IPS-11a (cell line): Measurements from ENCODE around the gene UNC79.
"Not testable (repeated sequence)": the region's sequence is repeated elsewhere in the genome, so short reads cannot be mapped to it uniquely, and the experiment has no call there.

ENCODE experiments used
- H3K4me3 ChIP-seq: one replicate; pipeline ENCODE4 v1.5.1; 2013; ENCODE audit warnings: low read depth, low read length, control low read depth

Gene UNC79

DNA sequence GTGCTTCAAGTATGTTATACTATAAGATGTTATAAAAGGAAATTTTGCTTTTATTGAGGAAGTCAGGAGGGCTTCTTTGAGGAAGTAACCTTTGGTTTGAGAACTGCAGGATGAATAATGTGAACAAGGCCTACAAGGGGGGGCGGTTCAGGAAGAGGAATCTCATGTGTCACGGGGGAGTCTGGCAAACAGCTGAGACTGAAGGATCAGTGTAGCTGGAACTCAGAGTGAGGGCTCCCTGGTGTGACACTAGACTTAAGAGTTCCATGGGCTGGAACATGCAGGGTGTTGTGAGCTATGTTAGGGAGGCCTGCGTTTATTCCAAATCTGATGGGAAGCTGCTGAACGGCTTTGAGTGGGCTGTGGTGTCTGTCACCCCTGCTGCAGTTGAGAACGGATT lies 62.3 kb downstream of the UNC79 start:
- H3K4me3 ChIP-seq = no peak overlapping the region

- H3K4me3 ChIP-seq = not testable (repeated sequence)
Measured at GRCh38 chr14:93493622-93494021, 62.9 kb downstream of the UNC79 start.

DNA sequence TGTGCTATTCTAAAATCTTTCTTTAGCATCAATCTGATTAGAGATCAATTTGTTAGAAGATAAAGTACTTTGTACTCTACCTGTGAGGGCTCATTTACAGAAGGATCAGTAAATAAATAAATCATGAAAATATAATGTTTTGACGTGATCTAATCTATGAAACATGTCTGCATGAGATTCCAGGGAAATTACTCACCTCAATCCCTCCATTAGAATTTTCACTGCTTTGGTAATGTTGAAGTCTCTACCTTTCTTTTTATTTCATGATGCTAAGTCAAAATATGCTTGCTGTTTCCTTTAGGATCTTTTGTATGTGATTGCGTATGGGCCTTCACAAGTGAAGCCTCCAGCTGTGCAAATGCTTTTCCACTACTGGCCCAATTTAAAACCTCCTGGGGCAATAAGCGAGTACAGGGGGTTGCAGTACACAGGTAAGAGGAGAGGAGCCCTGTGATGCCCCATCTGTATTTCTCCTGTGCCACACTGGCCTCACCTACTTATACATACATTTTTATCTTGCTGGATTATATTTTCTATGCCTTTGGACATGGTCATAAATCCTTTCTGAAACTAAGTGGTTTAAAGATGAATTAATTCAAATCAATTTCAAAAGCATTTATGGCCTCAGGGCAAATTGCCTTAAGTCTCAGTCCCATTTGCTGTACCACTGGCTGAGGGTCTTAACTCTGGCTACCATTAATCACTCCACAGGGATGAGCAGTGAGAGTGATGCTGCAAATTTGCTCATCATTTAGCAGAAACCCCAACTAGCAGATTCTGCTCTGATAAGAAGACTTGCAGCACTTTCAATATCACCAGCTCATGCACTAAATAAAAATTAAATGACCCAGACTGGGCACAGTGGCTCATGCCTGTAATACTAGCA lies 66.4 kb downstream of the UNC79 start:
- no peak overlapping the region for H3K4me3 ChIP-seq

DNA sequence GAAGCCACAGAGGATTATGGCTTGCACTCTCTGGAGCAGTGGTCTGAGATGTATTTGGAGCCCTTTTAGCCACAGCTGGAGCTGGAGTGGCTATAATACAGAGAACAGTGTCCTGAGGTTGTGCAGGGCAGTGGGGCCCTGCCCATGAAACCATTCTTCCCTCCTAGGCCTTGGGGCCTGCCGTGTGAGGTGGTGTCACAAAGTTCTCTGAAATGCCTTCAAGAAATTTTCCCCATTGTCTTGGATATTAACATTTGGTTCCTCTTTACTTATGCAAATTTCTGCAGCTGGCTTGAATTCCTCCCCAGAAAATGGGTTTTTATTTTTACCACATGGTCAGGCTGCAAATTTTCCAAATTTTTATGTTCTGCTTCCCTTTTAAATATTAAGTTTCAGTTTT lies 79.3 kb downstream of the UNC79 start:
- no peak overlapping the region for H3K4me3 ChIP-seq

DNA sequence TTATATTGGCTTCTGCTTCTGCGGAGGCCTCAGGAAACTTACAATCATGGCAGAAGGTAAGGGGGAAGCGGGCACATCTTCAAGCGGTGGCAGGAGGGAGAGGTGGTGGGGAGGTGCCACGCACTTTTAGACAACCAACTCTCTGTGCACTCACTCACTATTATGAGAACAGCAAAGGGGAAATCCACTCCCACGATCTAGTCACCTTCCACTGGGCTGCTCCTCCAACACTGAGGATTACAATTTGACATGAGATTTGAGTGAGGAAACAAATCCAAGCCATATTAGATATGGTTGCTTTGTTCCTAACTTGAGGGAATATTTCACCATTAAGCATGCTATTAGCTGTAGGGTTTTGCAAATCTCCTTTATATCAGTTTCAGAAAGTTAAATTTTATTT lies 80.3 kb downstream of the UNC79 start:
- no peak overlapping the region for H3K4me3 ChIP-seq

- no peak overlapping the region for H3K4me3 ChIP-seq
Measured at GRCh38 chr14:93520053-93520607, 89.4 kb downstream of the UNC79 start.

DNA sequence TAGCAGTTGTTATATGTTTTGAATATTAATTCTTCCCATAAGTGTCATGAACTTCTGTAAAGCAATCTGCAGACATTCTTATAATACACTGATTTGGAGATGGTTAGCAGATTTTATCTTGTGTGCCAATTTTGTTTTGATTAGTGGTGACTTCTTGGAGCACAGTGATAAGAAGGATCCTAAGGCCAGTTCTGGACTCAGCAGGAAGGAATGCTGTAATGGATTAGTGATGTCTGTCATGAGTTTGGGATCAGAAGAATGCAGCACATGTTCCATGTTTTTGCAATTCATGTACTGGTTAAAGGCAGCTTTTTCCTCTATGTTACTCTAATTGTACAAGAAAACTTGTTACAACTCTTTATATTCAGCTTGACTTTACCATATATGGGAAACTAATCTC lies 91.5 kb downstream of the UNC79 start:
- no peak overlapping the region for H3K4me3 ChIP-seq

- not testable (repeated sequence) for H3K4me3 ChIP-seq
Measured at GRCh38 chr14:93525216-93525615, 94.5 kb downstream of the UNC79 start.

DNA sequence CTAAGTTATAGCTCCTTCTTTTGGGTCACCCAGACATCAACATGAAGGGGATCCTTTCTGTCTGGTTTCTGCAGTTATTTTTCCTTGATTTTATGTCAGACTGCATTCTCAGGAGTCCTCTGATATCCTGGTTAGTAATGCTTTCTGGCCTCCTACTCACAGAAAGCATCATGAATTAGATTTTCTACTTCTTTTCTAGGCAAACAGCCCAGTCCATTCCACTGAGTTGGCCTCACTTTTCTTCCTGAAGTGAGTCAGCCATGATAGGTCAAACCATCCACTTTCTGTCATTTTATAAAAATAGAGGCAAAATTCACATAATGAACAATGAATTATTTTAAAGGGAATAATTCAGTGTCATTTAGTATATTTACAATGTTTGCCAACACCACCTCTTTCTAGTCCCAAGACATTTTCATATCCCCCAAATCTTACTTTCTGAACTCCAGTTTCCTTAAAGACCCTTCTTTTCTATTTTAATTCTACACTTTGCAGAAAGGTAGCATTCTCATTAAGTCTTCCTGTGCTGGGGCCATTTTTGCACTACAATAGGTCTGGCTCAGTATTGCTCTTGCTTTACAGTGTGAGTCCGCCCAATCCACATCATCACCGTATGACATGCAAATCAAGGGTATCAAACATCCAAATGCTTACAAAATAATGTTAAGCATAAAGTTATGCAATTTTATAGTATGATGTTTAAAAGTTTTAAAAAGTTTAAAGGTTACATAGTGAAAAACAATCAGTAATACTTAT lies 95.1 kb downstream of the UNC79 start:
- no peak overlapping the region for H3K4me3 ChIP-seq

GRCh38 chr14:93527203-93527607 lies 96.5 kb downstream of the UNC79 start:
- no peak overlapping the region for H3K4me3 ChIP-seq

GRCh38 chr14:93528884-93529558 lies 98.3 kb downstream of the UNC79 start:
- H3K4me3 ChIP-seq = no peak overlapping the region

DNA sequence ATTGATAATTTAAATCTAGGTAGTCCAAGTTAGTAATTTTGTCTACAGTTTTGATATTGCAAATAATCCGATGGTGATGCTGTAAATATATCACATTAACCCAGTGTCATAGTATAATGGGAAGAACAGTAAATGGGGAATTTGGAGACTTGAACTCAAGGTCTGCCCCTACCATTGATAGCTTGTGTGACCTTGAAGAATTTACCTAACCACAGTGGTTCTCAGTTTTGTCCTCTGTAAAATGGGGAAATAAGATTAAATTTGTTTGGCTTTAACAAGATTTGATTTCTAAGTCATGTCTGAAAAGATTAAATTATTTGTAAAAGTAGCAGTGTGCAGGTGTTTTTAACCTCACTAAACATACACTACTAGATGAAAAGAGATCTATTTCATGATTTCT lies 100.9 kb downstream of the UNC79 start:
- H3K4me3 ChIP-seq = no peak overlapping the region

- H3K4me3 ChIP-seq = no peak overlapping the region
Measured at GRCh38 chr14:93532541-93532940, 101.8 kb downstream of the UNC79 start.

- H3K4me3 ChIP-seq = no peak overlapping the region
Measured at GRCh38 chr14:93533437-93533836, 102.7 kb downstream of the UNC79 start.

DNA sequence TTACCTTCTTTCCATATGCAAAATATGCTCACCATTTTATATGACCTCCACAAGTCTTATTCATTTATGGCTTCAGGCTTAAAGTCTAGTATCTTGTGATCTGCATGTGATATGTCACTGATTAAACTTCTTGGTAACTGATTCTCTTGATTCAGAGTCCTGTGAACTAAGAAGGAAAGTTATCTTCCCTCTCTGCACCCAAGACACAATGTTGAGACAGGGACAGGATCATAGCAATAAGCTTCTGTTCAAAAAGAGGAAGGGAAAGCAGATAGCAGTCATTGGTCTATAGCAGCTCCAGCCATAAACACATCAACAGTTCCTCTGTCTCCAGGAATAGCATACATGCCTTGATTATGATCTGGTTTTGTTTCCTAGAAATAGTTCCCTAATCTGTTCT lies 103.1 kb downstream of the UNC79 start:
- H3K4me3 ChIP-seq = no peak overlapping the region

- no peak overlapping the region for H3K4me3 ChIP-seq
Measured at GRCh38 chr14:93535537-93535936, 104.8 kb downstream of the UNC79 start.

DNA sequence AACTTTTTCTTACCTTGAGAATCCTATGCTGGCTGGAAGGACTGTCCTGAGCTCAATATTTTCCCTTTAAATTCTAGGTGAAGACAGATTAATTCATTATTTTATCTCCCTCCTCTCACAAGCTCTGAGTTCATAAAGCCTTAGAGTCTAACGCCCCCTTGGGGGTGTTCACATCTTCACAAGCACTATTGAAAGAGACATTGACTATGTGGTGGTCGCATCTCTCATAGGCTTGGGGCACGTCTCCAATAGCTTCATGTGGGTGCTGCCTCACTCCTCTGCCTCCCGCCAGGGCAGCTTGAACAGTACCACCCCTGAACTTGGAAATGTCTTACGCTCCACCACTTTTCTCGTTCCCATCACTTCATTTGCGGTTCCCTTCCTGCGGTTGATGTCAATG lies 106.2 kb downstream of the UNC79 start:
- no peak overlapping the region for H3K4me3 ChIP-seq

- H3K4me3 ChIP-seq = no peak overlapping the region
Measured at GRCh38 chr14:93537951-93538350, 107.2 kb downstream of the UNC79 start.

DNA sequence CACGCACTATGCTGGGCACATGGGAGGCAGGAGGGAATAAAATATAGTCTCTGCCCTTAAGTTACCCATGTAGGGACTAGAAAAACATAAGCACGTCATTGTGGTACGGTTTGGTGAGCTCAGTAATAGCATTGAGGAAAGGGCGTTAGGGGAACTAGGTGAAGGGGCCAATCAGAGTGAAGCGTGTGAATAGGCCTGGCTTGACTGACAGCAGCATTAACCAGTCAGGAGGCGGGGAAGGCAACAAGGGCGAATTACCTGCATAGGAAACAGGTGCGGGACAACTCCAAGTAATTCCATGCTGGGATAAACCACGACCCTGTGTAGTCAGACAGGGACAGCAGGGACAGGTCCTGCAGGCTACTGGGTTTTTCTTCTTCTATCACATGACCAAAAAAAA lies 107.7 kb downstream of the UNC79 start:
- H3K4me3 ChIP-seq = no peak overlapping the region

GRCh38 chr14:93540235-93540634 lies 109.5 kb downstream of the UNC79 start:
- H3K4me3 ChIP-seq = no peak overlapping the region

- H3K4me3 ChIP-seq = no peak overlapping the region
Measured at GRCh38 chr14:93543766-93544165, 113.0 kb downstream of the UNC79 start.
